A172 (cell line): ENCODE results near the gene TPSAB1. TPM values are rescaled to one million over a fixed set of nuclear protein-coding genes. Genes with fewer than 3 reads are reported as not detected.
"Not testable (repeated sequence)": the region's sequence is repeated elsewhere in the genome, so short reads cannot be mapped to it uniquely, and the experiment has no call there.

Experiments
- DNase-seq: peaks from one replicate; pipeline ENCODE4 v3.0.0-alpha.2; 2015; ENCODE audit warnings: low spot score
- total RNA-seq: library from RNA; depleted of rRNA; stranded (reverse); fragments of >200 nt; shearing (Covaris generic); gene quantifications from 2 replicates; pipeline ENCODE4 v1.2.3, GENCODE V29; 2014

Gene TPSAB1
- total RNA-seq, 1 experiment from 2014 or later, result 2.1 TPM

DNA sequence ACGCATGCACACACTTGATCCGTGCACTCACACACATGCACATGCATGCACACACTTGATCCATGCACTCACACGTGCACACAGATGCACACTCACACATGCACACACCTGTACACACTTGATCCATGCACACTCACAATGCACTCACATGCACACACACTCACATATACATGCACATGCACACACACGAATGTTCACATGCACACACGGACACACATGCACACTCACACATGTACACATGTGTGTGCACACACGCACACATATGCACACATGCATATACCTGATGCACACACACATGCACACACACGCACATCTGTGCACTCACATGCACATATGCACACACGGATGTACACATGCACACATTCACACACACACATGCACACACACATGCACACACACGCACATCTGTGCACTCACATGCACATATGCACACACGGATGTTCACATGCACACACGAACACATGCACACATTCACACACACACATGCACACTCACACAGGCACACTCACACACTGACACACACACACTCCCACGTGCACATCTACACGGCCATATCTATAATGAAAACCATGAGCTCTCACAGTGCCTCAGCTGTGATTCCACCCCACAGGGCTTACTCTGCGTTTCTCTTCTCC lies 7.5 kb downstream of the TPSAB1 start:
- not testable (repeated sequence) for DNase-seq

DNA sequence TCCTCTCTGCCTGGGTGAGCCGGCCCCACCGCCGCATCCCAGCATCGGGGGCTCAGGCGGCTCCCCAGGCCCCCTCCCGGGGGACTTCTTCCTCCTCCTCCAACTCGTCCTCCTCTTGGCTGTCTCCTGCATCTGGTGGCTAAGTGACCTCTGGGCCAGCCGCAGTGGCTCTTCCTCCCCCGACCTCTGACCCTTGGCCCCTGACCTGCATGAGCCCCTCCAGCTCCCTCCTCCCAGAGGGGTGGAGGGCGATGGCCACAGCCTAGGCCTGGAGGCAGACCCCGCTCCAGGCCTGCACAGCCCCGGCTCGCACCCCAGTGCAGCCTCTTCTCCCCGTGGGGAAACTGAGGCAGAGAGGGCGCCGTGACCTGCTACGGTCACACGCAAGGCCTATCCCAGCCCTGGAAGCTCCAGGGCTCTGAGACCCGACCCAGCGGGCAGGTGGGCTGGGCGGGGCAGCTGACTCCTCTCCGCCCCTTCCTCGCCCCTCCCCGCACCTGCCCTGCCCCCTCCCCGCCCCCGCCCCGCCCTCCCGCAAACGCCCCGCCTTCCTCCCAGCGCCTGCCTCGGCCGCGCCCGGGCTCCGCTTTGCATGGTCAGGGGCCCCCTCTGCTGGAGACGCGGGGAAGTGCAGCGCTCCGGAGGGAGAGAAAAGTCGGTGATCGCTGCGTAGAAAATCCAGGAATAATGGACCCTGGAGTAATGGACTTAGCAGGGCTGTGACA lies 8.7 kb downstream of the TPSAB1 start:
- DNase-seq, result not testable (repeated sequence)

- DNase-seq, result not testable (repeated sequence)
Measured at GRCh38 chr16:1253701-1254364, 13.3 kb downstream of the TPSAB1 start.

GRCh38 chr16:1254821-1255220 lies 14.3 kb downstream of the TPSAB1 start:
- DNase-seq, result not testable (repeated sequence)

GRCh38 chr16:1255276-1256122 lies 15.0 kb downstream of the TPSAB1 start, which contains the start of gene TPSD1:
TSS of gene TPSD1 (plus strand) at chr16:1256069. CDS start at chr16:1256281, 212 bp downstream.
- DNase-seq, result not testable (repeated sequence)

DNA sequence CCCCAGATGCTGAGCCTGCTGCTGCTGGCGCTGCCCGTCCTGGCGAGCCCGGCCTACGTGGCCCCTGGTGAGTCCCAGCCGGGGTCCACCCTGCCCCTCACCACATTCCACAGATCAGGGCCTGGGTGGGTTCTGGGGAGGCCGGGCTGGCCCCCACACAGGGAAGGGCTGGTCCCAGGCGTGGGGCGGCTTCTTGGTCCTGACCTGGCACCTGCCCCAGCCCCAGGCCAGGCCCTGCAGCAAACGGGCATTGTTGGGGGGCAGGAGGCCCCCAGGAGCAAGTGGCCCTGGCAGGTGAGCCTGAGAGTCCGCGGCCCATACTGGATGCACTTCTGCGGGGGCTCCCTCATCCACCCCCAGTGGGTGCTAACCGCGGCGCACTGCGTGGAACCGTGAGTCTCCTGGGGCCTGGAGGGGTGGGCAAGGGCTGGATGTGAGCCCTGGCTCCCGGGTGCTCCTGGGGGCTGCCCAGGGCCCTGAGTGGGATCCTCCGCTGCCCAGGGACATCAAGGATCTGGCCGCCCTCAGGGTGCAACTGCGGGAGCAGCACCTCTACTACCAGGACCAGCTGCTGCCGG lies 15.9 kb downstream of the TPSAB1 start:
- DNase-seq, result not testable (repeated sequence)

GRCh38 chr16:1256874-1257322 lies 16.4 kb downstream of the TPSAB1 start:
- DNase-seq, result no peak

DNA sequence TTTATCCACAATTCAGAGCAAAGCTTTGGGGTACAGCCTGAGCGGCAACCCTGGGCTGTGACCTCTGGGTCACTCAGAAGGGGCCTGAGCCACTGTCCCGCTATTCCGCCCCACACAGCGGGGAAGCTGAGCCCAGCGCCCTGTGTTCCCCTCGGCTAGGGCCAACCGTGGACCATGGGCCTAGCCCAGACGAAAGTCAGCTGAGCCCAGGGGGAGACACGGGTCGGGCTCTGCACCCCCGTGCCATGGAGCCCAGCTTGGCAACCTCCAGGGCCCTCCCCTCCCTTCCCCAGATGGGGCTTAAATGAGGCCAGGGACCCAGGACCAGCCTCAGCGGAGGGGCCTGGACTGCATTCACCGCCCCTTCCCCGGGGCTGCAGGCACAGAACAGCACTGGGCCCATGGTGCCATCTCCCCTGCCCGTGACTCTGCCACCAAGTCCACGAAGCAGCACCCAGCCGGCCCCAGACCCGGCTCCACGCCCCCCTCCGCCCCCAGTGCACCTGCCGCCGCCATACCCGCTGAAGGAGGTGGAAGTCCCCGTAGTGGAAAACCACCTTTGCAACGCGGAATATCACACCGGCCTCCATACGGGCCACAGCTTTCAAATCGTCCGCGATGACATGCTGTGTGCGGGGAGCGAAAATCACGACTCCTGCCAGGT lies 17.2 kb downstream of the TPSAB1 start:
- no peak for DNase-seq

GRCh38 chr16:1258225-1258600 lies 17.7 kb downstream of the TPSAB1 start:
- no peak for DNase-seq

DNA sequence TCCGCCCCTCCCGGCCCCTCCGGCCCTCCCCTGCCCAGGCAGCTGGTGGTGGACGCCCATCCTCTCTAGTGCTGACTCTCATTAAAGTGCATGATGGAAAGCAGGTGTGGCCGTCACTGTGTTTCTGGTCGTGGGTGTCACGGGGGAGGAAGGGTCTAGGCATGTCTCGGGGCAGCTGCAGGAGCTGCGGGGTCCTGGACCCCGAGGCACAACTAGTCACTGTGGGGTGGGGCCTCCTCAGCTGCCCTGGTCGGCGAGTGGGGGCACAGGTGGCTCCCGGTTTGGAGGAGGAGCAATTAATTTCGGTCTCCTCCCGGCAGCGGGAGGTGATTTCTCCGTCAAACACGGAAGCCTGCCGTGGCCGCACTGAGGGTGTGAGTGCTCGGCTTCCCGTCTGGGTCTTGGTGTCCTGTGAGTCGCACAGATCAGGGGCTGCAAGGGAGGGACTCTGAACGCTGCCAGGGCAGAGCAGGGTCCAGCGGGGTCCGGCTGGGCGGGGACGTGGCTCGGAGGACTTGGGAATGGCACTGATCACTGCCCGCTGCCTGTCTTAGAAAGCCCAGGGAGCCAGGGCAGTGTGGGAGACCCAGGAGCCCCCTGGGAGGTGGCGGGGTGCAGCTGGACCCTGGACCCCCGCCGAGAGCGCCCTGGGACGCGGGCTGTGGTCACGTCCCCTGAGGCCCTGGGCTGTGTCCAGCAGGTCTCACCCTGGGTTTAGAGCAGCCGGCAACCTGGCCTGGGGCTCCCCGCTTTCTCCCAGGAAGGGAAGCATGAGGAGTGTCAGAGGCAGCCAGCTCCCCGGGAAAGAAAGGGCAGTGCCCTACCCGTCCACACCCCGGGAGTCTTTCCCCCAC lies 18.6 kb downstream of the TPSAB1 start:
- no peak for DNase-seq

GRCh38 chr16:1259760-1260068 lies 19.2 kb downstream of the TPSAB1 start:
- DNase-seq, result no peak

DNA sequence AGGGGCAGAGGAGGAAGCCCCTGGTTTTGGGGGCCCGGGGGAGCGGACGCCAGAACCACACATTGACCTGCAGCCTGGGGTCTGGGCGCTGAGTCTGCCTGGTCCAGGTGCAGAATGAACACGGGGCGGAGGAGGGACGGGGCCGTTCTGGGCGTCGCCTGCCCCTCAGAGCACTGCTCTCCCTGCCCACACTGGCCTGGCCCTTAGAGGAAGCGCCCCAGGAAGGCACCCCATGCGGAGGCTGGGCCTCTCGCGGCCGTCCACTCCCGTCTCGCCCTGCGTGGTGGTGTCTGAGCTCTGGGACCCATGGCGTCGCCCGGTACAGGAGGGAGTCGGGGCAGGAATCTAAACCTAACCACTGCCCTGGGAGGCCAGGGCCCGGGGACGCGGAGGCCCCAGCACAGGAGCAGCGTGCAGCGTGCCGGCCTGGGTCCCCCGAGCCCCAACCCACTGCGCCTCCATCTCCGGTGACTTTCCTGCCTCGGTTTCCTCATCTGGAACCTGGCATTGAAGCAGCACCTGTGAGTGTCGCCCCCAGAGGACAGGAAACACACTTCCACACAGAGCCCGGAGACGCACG lies 19.7 kb downstream of the TPSAB1 start:
- DNase-seq, result no peak

- no peak for DNase-seq
Measured at GRCh38 chr16:1261131-1261892, 20.8 kb downstream of the TPSAB1 start.

GRCh38 chr16:1262210-1262845 lies 21.8 kb downstream of the TPSAB1 start:
- DNase-seq, result no peak

DNA sequence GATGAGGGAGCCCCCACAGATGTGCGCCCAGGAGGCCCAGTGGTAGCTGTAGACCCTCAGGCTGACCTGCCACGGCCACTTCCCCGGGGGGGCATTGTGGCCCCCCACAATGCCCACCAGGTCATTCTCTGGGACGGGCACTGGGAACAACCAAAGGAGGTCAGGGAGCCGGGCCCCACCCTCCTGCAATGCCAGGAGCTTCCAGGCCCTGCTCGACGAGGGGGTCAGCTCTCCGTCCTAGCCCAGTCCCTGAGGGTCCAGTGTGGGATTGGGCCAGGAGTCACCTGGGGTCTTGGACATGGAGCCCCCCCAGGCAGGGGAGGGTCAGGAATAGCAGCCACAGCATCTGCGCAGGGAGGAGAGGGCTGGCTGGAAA lies 22.3 kb downstream of the TPSAB1 start:
- DNase-seq, result no peak

- no peak for DNase-seq
Measured at GRCh38 chr16:1263591-1264344, 23.3 kb downstream of the TPSAB1 start.

DNA sequence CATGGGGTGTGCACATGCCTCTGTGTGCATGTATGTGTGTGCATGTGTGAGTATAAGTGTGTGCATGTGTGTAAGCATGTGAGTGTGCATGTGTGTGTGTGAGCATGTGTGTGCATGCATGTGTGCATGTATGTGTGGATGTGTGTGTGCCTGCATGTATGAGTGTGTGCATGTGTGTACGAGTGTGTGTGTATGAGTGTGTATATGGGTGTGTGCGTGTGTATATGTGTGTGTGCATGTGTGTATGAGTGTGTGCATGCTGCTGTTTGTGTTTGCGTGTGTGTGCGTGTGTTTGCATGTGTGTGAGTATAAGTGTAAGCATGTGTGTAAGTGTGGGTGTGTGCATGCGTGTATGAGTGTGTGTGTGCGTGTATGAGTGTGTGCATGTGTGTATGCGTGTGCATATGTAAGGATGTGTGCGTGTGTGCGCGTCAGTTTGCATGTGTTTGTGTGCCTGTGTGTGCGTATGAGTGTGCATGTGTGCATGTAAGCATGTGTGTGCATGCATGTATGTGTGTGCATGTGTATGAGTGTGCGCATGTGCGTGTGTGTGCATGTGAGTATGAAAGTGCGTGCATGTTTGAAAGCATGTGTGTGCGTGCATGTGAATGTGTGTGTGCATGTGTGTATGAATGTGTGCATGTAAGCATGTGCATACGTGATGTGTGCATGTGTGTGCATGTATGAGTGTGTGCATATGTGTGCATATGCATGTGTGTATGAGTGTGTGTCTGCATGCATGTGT lies 24.0 kb downstream of the TPSAB1 start:
- DNase-seq, result no peak
